ENCODE data around the gene UBXN11. TPM values are rescaled to one million over a fixed set of nuclear protein-coding genes. Genes with fewer than 3 reads are reported as not detected.

Gene UBXN11
- total RNA-seq, 2 donors from 2014 or later, result 13.2 to 18.1 TPM

- no peak for TF ChIP-seq POLR2AphosphoS5 (IDR thresholded peaks at IDR 0.05)
- TF ChIP-seq CTCF (IDR thresholded peaks at IDR 0.05), result no peak
- no peak for TF ChIP-seq POLR2A (IDR thresholded peaks at IDR 0.05)
- intact Hi-C loops (cut with DNase I), result no loop called here
- no peak for DNase-seq (ENCODE audit: low spot score)
These were observed 37.9 kb upstream of the UBXN11 start for GRCh38 chr1:26344147-26344920.

GRCh38 chr1:26340047-26340481 is 33.6 kb upstream of the UBXN11 start:
- Histone ChIP-seq H3K9me3 (no peaks in the 10 kb centered on the region), H3K27me3 (replicated peaks; ENCODE audit: insufficient read depth) (no peaks in the 10 kb centered on the region), H3K27ac (no peak overlapping the region), H3K4me3 (no peak overlapping the region), H3K4me1 (replicated peaks) (no peaks in the 10 kb centered on the region), H3K36me3 (no peaks in the 10 kb centered on the region)
- intact Hi-C loops (cut with DNase I), result no loop called here
- no peak for DNase-seq (ENCODE audit: low spot score)
- TF ChIP-seq POLR2AphosphoS5 (IDR thresholded peaks at IDR 0.05) (no peak), CTCF (IDR thresholded peaks at IDR 0.05) (no peak), POLR2A (IDR thresholded peaks at IDR 0.05) (no peak)
- 73% methylated on average over 4 of the region's 4 CpGs for WGBS

More at GRCh38 chr1:26344147-26344920, 37.9 kb upstream of the UBXN11 start:
- Histone ChIP-seq H3K27ac (no peak overlapping the region), H3K27me3 (replicated peaks; ENCODE audit: insufficient read depth) (no peaks in the 10 kb centered on the region), H3K9me3 (no peaks in the 10 kb centered on the region), H3K36me3 (no peaks in the 10 kb centered on the region), H3K4me1 (replicated peaks) (no peaks in the 10 kb centered on the region), H3K4me3 (no peak overlapping the region)
- WGBS, result 85% methylated on average over 15 of the region's 15 CpGs

GRCh38 chr1:26338670-26339069 is 32.2 kb upstream of the UBXN11 start:
- H3K27me3 ChIP-seq (replicated peaks; ENCODE audit: insufficient read depth), result no peaks in the 10 kb centered on the region
- no peak for DNase-seq (ENCODE audit: low spot score)
- no peaks in the 10 kb centered on the region for H3K4me1 ChIP-seq (replicated peaks)
- no peak overlapping the region for H3K4me3 ChIP-seq
- H3K9me3 ChIP-seq, result no peaks in the 10 kb centered on the region
- intact Hi-C loops (cut with DNase I), result no loop called here
- TF ChIP-seq POLR2A (IDR thresholded peaks at IDR 0.05), result no peak
- TF ChIP-seq POLR2AphosphoS5 (IDR thresholded peaks at IDR 0.05), result no peak
- 83% methylated on average over 1 of the region's 1 CpG for WGBS
- H3K27ac ChIP-seq, result no peak overlapping the region
- H3K36me3 ChIP-seq, result no peaks in the 10 kb centered on the region

GRCh38 chr1:26337625-26338024 is 31.2 kb upstream of the UBXN11 start:
- Histone ChIP-seq H3K4me3 (no peak overlapping the region), H3K9me3 (no peaks in the 10 kb centered on the region), H3K27ac (no peak overlapping the region), H3K27me3 (replicated peaks; ENCODE audit: insufficient read depth) (no peaks in the 10 kb centered on the region), H3K36me3 (no peaks in the 10 kb centered on the region), H3K4me1 (replicated peaks) (no peaks in the 10 kb centered on the region)
- DNase-seq (ENCODE audit: low spot score), result no peak
- TF ChIP-seq POLR2A (IDR thresholded peaks at IDR 0.05) (no peak), POLR2AphosphoS5 (IDR thresholded peaks at IDR 0.05) (no peak), CTCF (IDR thresholded peaks at IDR 0.05) (no peak)
- WGBS, result 86% methylated on average over 4 of the region's 4 CpGs
- intact Hi-C loops (cut with DNase I), result no loop called here

- Histone ChIP-seq H3K4me1 (replicated peaks) (no peaks in the 10 kb centered on the region), H3K36me3 (no peaks in the 10 kb centered on the region), H3K4me3 (no peak overlapping the region), H3K27ac (no peak overlapping the region), H3K27me3 (replicated peaks; ENCODE audit: insufficient read depth) (no peaks in the 10 kb centered on the region), H3K9me3 (no peaks in the 10 kb centered on the region)
- intact Hi-C loops (cut with DNase I), result no loop called here
- no peak for DNase-seq (ENCODE audit: low spot score)
- TF ChIP-seq CTCF (IDR thresholded peaks at IDR 0.05), result no peak
- TF ChIP-seq POLR2AphosphoS5 (IDR thresholded peaks at IDR 0.05), result no peak
- no peak for TF ChIP-seq POLR2A (IDR thresholded peaks at IDR 0.05)
- 83% methylated on average over 7 of the region's 7 CpGs for WGBS
These were observed 30.7 kb upstream of the UBXN11 start for GRCh38 chr1:26337206-26337535.
